Aorta (tissue), 5 donors: ENCODE data around the gene EVI2A. TPM values are rescaled to one million over a fixed set of nuclear protein-coding genes. Genes with fewer than 3 reads are reported as not detected.
A peak's percentile ranks its signal among the peaks of the same experiment; 100 is the strongest.
"Not testable (repeated sequence)": the region's sequence is repeated elsewhere in the genome, so short reads cannot be mapped to it uniquely, and the experiment has no call there.

Experiments used
- ATAC-seq: fragments of 200-7000 bp; cut with Tn5 transposase; one replicate; pipeline ENCODE4 v1.9.1; 2022; ENCODE audit warnings: moderate library complexity; ENCODE audit not compliant: low FRiP score
- DNase-seq, 2 donors: peaks; one replicate each; pipeline ENCODE4 v3.0.0-alpha.2; 2020
- H3K27ac ChIP-seq, 2 donors: one replicate each; pipeline ENCODE4 v1.5.1; 2013; ENCODE audit warnings: low read length in 2 of 2, mild to moderate bottlenecking in 2 of 2, moderate library complexity in 2 of 2, control low read depth in 1 of 2, inconsistent platforms in 1 of 2, low read depth in 1 of 2
- H3K27me3 ChIP-seq, 2 donors: one replicate each; pipeline ENCODE4 v1.6.1; 2013; ENCODE audit warnings: control low read depth in 1 of 2, low read length in 1 of 2, mild to moderate bottlenecking in 1 of 2, moderate library complexity in 1 of 2; ENCODE audit not compliant: insufficient read depth in 2 of 2, control insufficient read depth in 1 of 2
- H3K36me3 ChIP-seq, 2 donors: one replicate each; pipeline ENCODE4 v1.6.1; 2013; ENCODE audit warnings: control low read depth in 1 of 2, low read length in 1 of 2, mild to moderate bottlenecking in 1 of 2; ENCODE audit not compliant: insufficient read depth in 2 of 2, control insufficient read depth in 1 of 2
- H3K4me1 ChIP-seq, 2 donors: one replicate each; pipeline ENCODE4 v1.6.1; 2013; ENCODE audit warnings: low read length in 2 of 2, control low read depth in 1 of 2, mild to moderate bottlenecking in 1 of 2, moderate library complexity in 1 of 2; ENCODE audit not compliant: insufficient read depth in 2 of 2, control insufficient read depth in 1 of 2
- H3K4me3 ChIP-seq, 2 donors: one replicate each; pipeline ENCODE4 v1.5.1; 2013; ENCODE audit warnings: low read length in 2 of 2, control low read depth in 1 of 2, mild to moderate bottlenecking in 1 of 2
- H3K9me3 ChIP-seq: one replicate; pipeline ENCODE4 v1.6.1; 2013; ENCODE audit warnings: mild to moderate bottlenecking, low read length; ENCODE audit not compliant: control insufficient read depth
- WGBS, 2 donors: extraction: QIAGEN DNeasy Blood & Tissue Kit; methylation state at CpG; one replicate each; pipeline ENCODE4 v1.1.7; 2013; 5-methylcytosine and 5-hydroxymethylcytosine counted together
- intact Hi-C, 2 donors: fragments of 100-400 bp; cut with DNase I; formaldehyde crosslinking; loops; one replicate each; pipeline versions ENCODE4 v1.14.2 to v1.15.0; 2022
- polyA plus RNA-seq, 2 donors: library from polyadenylated mRNA; stranded (reverse); fragments of 200-250 nt; gene quantifications; one replicate each; pipeline ENCODE4 v1.2.3, GENCODE V29; 2013
- total RNA-seq, 2 donors: library from RNA; stranded (reverse); fragmentation: NEBNext Ultra II Directional; extraction: Animal tissue kit (Norgen Biotek cat#: 25700); gene quantifications; one replicate each; pipeline ENCODE4 v1.2.1, GENCODE V29; 2021
- donor health status: healthy with polysubstance abuse.
- donor health status: Bipolar disorder and iron deficiency.
- donor health status: DM: no; HTN: no; CAD: no.
- donor health status: DM: no; HTN: no; CAD: no.
- donor health status: DM: yes; HTN: yes; CAD: no.

Gene EVI2A
- total and polyA plus RNA-seq, 4 donors: 3.8 to 37.2 (median 12.4) TPM

- H3K27ac ChIP-seq: no peak overlapping the region
- no peaks in the 10 kb centered on the region for H3K36me3 ChIP-seq
- H3K4me3 ChIP-seq: no peak overlapping the region
- ATAC-seq (no peak), DNase-seq (no peak)
- no peaks in the 10 kb centered on the region for H3K9me3 ChIP-seq
- no peaks in the 10 kb centered on the region for H3K4me1 ChIP-seq
- WGBS, 2 donors: 81 to 83% methylated on average over 5 of the region's 5 CpGs
- intact Hi-C loops: no loop called here
- H3K27me3 ChIP-seq: no peaks in the 10 kb centered on the region
Measured at GRCh38 chr17:31318851-31319661, 2.4 kb downstream of the EVI2A start.

- no peaks in the 10 kb centered on the region for H3K9me3 ChIP-seq
- DNase-seq: peak in 1 of 2 donors; percentile 73
Measured at GRCh38 chr17:31318298-31318801, 3.1 kb downstream of the EVI2A start.

GRCh38 chr17:31314782-31315100 lies 6.7 kb downstream of the EVI2A start:
- no peak for DNase-seq
- Histone ChIP-seq H3K4me1 (no peaks in the 10 kb centered on the region), H3K4me3 (no peak overlapping the region), H3K36me3 (no peaks in the 10 kb centered on the region), H3K27me3 (no peaks in the 10 kb centered on the region), H3K9me3 (no peaks in the 10 kb centered on the region), H3K27ac (no peak overlapping the region)
- intact Hi-C loops: no loop called here
- WGBS, 2 donors: 70 to 96% methylated on average over 3 of the region's 3 CpGs
- ATAC-seq: no peak

More at GRCh38 chr17:31318298-31318801, 3.1 kb downstream of the EVI2A start:
- intact Hi-C loops: no loop called here
- WGBS, 2 donors: 68 to 69% methylated on average over 8 of the region's 8 CpGs
- ATAC-seq: peak; percentile 64
- Histone ChIP-seq H3K4me1 (no peaks in the 10 kb centered on the region), H3K4me3 (no peak overlapping the region), H3K36me3 (no peaks in the 10 kb centered on the region), H3K27me3 (no peaks in the 10 kb centered on the region), H3K27ac (no peak overlapping the region)

GRCh38 chr17:31313982-31314781 lies 7.2 kb downstream of the EVI2A start, which contains the start of gene EVI2B:
EVI2B (minus strand) TSS chr17:31314054; CDS start chr17:31305609, 8,445 bp downstream.
- no peak within 1 kb of the TSS for H3K27ac ChIP-seq

GRCh38 chr17:31312223-31312622 lies 9.2 kb downstream of the EVI2A start:
- H3K36me3 ChIP-seq, ATAC-seq, H3K27me3 ChIP-seq, H3K4me1 ChIP-seq, H3K4me3 ChIP-seq, intact Hi-C loops, H3K27ac ChIP-seq, H3K9me3 ChIP-seq: not testable (repeated sequence)
- peak in 1 of 2 donors; percentile 53 for DNase-seq
- 76 to 86% methylated on average over 6 to 7 of the region's 7 CpGs for WGBS, 2 donors

More at GRCh38 chr17:31313982-31314781, 7.2 kb downstream of the EVI2A start, which contains the start of gene EVI2B:
- H3K4me3 ChIP-seq: no peak within 1 kb of the TSS
- H3K36me3 ChIP-seq: no peaks in the 10 kb centered on the region
- no peaks in the 10 kb centered on the region for H3K9me3 ChIP-seq
- no peaks in the 10 kb centered on the region for H3K4me1 ChIP-seq
- no peaks in the 10 kb centered on the region for H3K27me3 ChIP-seq
- WGBS, 2 donors: 86 to 90% methylated on average over 3 of the region's 3 CpGs
- intact Hi-C loops: no loop called here
- ATAC-seq: no peak
- no peak for DNase-seq

- no peaks in the 10 kb centered on the region for H3K36me3 ChIP-seq
- no peaks in the 10 kb centered on the region for H3K9me3 ChIP-seq
- intact Hi-C loops: no loop called here
- H3K4me1 ChIP-seq: no peaks in the 10 kb centered on the region
- no peak overlapping the region for H3K4me3 ChIP-seq
- no peaks in the 10 kb centered on the region for H3K27me3 ChIP-seq
- DNase-seq: no peak
- no peak for ATAC-seq
- 61 to 64% methylated on average over 3 of the region's 3 CpGs for WGBS, 2 donors
- H3K27ac ChIP-seq: no peak overlapping the region
Measured at GRCh38 chr17:31311526-31311925, 9.9 kb downstream of the EVI2A start.

GRCh38 chr17:31310886-31311285 lies 10.5 kb downstream of the EVI2A start:
- DNase-seq (peak in 1 of 2 donors; percentile 47), ATAC-seq (no peak)
- Histone ChIP-seq H3K4me3 (no peak overlapping the region), H3K27ac (no peak overlapping the region), H3K36me3 (no peaks in the 10 kb centered on the region), H3K4me1 (no peaks in the 10 kb centered on the region), H3K9me3 (no peaks in the 10 kb centered on the region), H3K27me3 (no peaks in the 10 kb centered on the region)
- 84% methylated on average over 7 of the region's 7 CpGs for WGBS, 2 donors
- intact Hi-C loops: no loop called here

- DNase-seq (no peak), ATAC-seq (no peak)
- Histone ChIP-seq H3K4me3 (no peak overlapping the region), H3K9me3 (no peaks in the 10 kb centered on the region), H3K4me1 (no peaks in the 10 kb centered on the region), H3K27me3 (no peaks in the 10 kb centered on the region), H3K36me3 (no peaks in the 10 kb centered on the region), H3K27ac (no peak overlapping the region)
- intact Hi-C loops: no loop called here
- 43 to 66% methylated on average over 2 of the region's 2 CpGs for WGBS, 2 donors
Measured at GRCh38 chr17:31310260-31310659, 11.2 kb downstream of the EVI2A start.
